Thymus (tissue), 11 donors: Measurements from ENCODE around the gene ASGR2. TPM values are rescaled to one million over a fixed set of nuclear protein-coding genes. Genes with fewer than 3 reads are reported as not detected.

ENCODE experiments used
- DNase-seq, 9 donors: peaks; one replicate each; pipeline ENCODE4 v3.0.0-alpha.2; 2013; ENCODE audit warnings: low spot score in 9 of 9, low read depth in 6 of 9, missing footprints in 1 of 9
- H3K27ac ChIP-seq, 2 donors: one replicate each; pipeline ENCODE4 v1.5.1; 2013; ENCODE audit warnings: control low read depth in 1 of 2, low read depth in 1 of 2, low read length in 1 of 2, mild to moderate bottlenecking in 1 of 2, moderate library complexity in 1 of 2
- H3K27me3 ChIP-seq, 2 donors: one replicate each; pipeline ENCODE4 v1.5.1; 2013; ENCODE audit warnings: low read length in 1 of 2; ENCODE audit not compliant: control insufficient read depth in 2 of 2, insufficient read depth in 1 of 2
- H3K36me3 ChIP-seq, 2 donors: one replicate each; pipeline ENCODE4 v1.5.1; 2013; ENCODE audit warnings: low read length in 1 of 2, mild to moderate bottlenecking in 1 of 2, moderate library complexity in 1 of 2; ENCODE audit not compliant: control insufficient read depth in 2 of 2, insufficient read depth in 2 of 2
- H3K4me1 ChIP-seq, 2 donors: one replicate each; pipeline ENCODE4 v1.5.1; 2013; ENCODE audit warnings: low read length in 2 of 2; ENCODE audit not compliant: control insufficient read depth in 2 of 2, insufficient read depth in 2 of 2
- H3K4me3 ChIP-seq, 2 donors: one replicate each; pipeline ENCODE4 v1.5.1; 2013; ENCODE audit warnings: low read length in 2 of 2, control low read depth in 1 of 2, mild to moderate bottlenecking in 1 of 2
- H3K9me3 ChIP-seq, 2 donors: one replicate each; pipeline ENCODE4 v1.5.1; 2013; ENCODE audit warnings: low read length in 1 of 2, mild to moderate bottlenecking in 1 of 2; ENCODE audit not compliant: control insufficient read depth in 2 of 2, insufficient read depth in 1 of 2
- WGBS: extraction: QIAGEN DNeasy Blood & Tissue Kit; methylation state at CpG from one replicate; pipeline ENCODE4 v1.1.7; 2013; 5-methylcytosine and 5-hydroxymethylcytosine counted together
- polyA plus RNA-seq: library from polyadenylated mRNA; stranded (reverse); fragments of 200-250 nt; gene quantifications from one replicate; pipeline ENCODE4 v1.2.3, GENCODE V29; 2013
- total RNA-seq: library from RNA; stranded (reverse); fragments of 120-200 nt; gene quantifications from one replicate; pipeline ENCODE4 v1.2.4, GENCODE V29; 2013
- donor health status: healthy.

Gene ASGR2
- total and polyA plus RNA-seq, 2 donors, result 0.85 to 4.7 TPM

DNA sequence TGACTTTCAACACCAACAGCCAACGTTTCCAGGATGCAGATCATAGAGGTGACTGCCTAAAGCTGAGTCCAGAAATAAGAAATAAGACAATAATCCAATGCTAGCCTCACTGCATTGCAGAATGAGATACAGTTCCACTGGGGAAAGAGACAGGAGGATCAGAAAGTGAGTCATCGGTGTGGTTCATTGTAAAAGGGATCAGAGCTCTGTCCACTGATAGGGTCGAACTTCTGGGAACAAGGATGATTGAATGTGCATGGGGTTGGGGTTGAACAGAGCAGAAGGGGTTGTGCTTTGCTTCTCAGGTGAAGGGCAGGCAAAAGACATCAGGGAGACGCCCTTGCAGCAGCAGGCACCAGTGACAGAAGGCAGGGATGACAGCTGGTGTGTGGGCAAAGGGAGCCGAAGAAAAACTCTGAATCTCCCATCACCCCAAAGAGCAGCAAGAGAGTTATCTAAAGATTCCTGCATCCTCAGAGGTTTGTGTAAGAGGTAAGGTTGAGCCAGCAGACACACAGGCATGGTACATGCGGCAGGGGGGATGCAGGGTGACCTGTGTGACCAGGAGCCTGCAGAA lies 51.0 kb downstream of the ASGR2 start:
- no peak overlapping the region for H3K4me3 ChIP-seq
- peaks cover 2 to 5% of the 10 kb centered on the region in 2 donors for H3K27me3 ChIP-seq
- 92% methylated on average over 6 of the region's 6 CpGs for WGBS
- no peaks in the 10 kb centered on the region for H3K4me1 ChIP-seq
- H3K36me3 ChIP-seq, result no peaks in the 10 kb centered on the region
- DNase-seq, result no peak
- no peaks in the 10 kb centered on the region for H3K9me3 ChIP-seq
- no peak overlapping the region for H3K27ac ChIP-seq

GRCh38 chr17:7060165-7060891 lies 54.3 kb downstream of the ASGR2 start:
- no peaks in the 10 kb centered on the region for H3K36me3 ChIP-seq
- no peaks in the 10 kb centered on the region for H3K9me3 ChIP-seq
- no peak overlapping the region for H3K4me3 ChIP-seq
- DNase-seq, result no peak
- WGBS, result 62% methylated on average over 6 of the region's 6 CpGs
- no peaks in the 10 kb centered on the region for H3K4me1 ChIP-seq
- H3K27me3 ChIP-seq, result peaks cover 2% of the 10 kb centered on the region in 2 donors
- no peak overlapping the region for H3K27ac ChIP-seq

DNA sequence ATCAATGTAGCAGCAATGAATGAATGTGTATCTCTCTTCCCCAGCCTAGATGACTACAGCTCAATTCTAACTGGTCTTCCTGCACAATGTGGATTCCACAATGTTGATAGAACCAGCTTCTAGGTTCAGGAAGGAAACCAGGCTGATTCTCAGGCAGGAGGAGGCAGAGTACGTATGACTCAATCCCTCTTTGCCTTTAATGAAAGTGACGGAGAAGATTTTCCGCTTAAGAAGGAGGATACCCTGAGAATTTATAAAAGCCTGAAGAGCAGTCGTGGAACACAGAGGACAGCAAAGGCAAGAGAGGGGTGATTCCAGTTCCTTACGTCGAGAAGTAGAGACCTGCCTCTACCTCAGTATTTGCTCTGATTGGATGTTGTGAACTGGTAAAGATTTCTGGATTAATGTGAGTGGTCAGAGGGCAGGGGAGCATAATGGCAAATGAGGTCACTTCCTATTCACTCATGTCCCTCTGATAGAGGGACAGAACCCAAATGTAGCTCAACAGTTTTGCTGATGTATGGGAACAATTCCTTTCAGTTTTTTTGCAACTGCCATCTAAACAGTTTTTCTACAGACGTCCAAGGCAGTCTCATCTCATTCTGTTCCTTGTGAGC lies 55.7 kb downstream of the ASGR2 start:
- no peaks in the 10 kb centered on the region for H3K36me3 ChIP-seq
- WGBS, result 88% methylated on average over 7 of the region's 7 CpGs
- H3K4me3 ChIP-seq, result no peak overlapping the region
- H3K4me1 ChIP-seq, result no peaks in the 10 kb centered on the region
- no peaks in the 10 kb centered on the region for H3K9me3 ChIP-seq
- H3K27me3 ChIP-seq, result peaks cover 0 to under 1% of the 10 kb centered on the region in 2 donors
- H3K27ac ChIP-seq, result no peak overlapping the region
- DNase-seq, result no peak

- no peaks in the 10 kb centered on the region for H3K9me3 ChIP-seq
- 92% methylated on average over 4 of the region's 4 CpGs for WGBS
Measured at GRCh38 chr17:7056386-7056785, 58.2 kb downstream of the ASGR2 start.

More at GRCh38 chr17:7056386-7056785, 58.2 kb downstream of the ASGR2 start:
- Histone ChIP-seq H3K4me3 (no peak overlapping the region), H3K36me3 (no peaks in the 10 kb centered on the region), H3K27ac (no peak overlapping the region), H3K4me1 (no peaks in the 10 kb centered on the region), H3K27me3 (peaks cover 0 to 2% of the 10 kb centered on the region in 2 donors)
- no peak for DNase-seq

Other genes with a start within 250 kb of the ASGR2 start
- gene ALOX12, start 118.8 kb downstream of the ASGR2 start, total RNA-seq, result under 0.01 TPM
- gene ALOX12, start 118.8 kb downstream of the ASGR2 start, polyA plus RNA-seq, result 0.32 TPM
- 95.2 TPM for gene RNASEK, start 102.2 kb downstream of the ASGR2 start, total RNA-seq
- 368 TPM for gene RNASEK, start 102.2 kb downstream of the ASGR2 start, polyA plus RNA-seq
- gene BCL6B, start 91.8 kb downstream of the ASGR2 start, total RNA-seq, result 3.4 TPM
- 2.4 TPM for gene BCL6B, start 91.8 kb downstream of the ASGR2 start, polyA plus RNA-seq
- gene SLC16A13, start 78.8 kb downstream of the ASGR2 start, total RNA-seq, result 0.42 TPM
- gene SLC16A13, start 78.8 kb downstream of the ASGR2 start, polyA plus RNA-seq, result 2.5 TPM
- 0.52 TPM for gene SLC16A11, start 70.7 kb downstream of the ASGR2 start, total RNA-seq
- 7.4 TPM for gene SLC16A11, start 70.7 kb downstream of the ASGR2 start, polyA plus RNA-seq
- gene CLEC10A, start 34.6 kb downstream of the ASGR2 start, total RNA-seq, result 8.6 TPM
- 11.2 TPM for gene CLEC10A, start 34.6 kb downstream of the ASGR2 start, polyA plus RNA-seq
- gene ASGR1, start 64.5 kb upstream of the ASGR2 start, total RNA-seq, result 0.90 TPM
- 3.3 TPM for gene ASGR1, start 64.5 kb upstream of the ASGR2 start, polyA plus RNA-seq
- gene DLG4, start 105.0 kb upstream of the ASGR2 start, total RNA-seq, result 8.5 TPM
- 15.1 TPM for gene DLG4, start 105.0 kb upstream of the ASGR2 start, polyA plus RNA-seq
- 221 TPM for gene ACADVL, start 105.1 kb upstream of the ASGR2 start, total RNA-seq
- gene ACADVL, start 105.1 kb upstream of the ASGR2 start, polyA plus RNA-seq, result 990 TPM
- 21.8 TPM for gene DVL2, start 119.7 kb upstream of the ASGR2 start, total RNA-seq
- gene DVL2, start 119.7 kb upstream of the ASGR2 start, polyA plus RNA-seq, result 26.6 TPM
- 51.6 TPM for gene PHF23, start 124.6 kb upstream of the ASGR2 start, total RNA-seq
- 47.5 TPM for gene PHF23, start 124.6 kb upstream of the ASGR2 start, polyA plus RNA-seq
- 245 TPM for gene GABARAP, start 127.6 kb upstream of the ASGR2 start, total RNA-seq
- 846 TPM for gene GABARAP, start 127.6 kb upstream of the ASGR2 start, polyA plus RNA-seq
- gene CTDNEP1, start 136.9 kb upstream of the ASGR2 start, total RNA-seq, result 19.5 TPM
- 79.7 TPM for gene CTDNEP1, start 136.9 kb upstream of the ASGR2 start, polyA plus RNA-seq
- gene ELP5, start 137.4 kb upstream of the ASGR2 start, total RNA-seq, result 50.7 TPM
- gene ELP5, start 137.4 kb upstream of the ASGR2 start, polyA plus RNA-seq, result 35.9 TPM
- 6.3 TPM for gene CLDN7, start 147.7 kb upstream of the ASGR2 start, total RNA-seq
- 34.9 TPM for gene CLDN7, start 147.7 kb upstream of the ASGR2 start, polyA plus RNA-seq
- 0.19 TPM for gene SLC2A4, start 166.9 kb upstream of the ASGR2 start, total RNA-seq
- gene SLC2A4, start 166.9 kb upstream of the ASGR2 start, polyA plus RNA-seq, result 1.2 TPM
- 0.66 TPM for gene YBX2, start 179.8 kb upstream of the ASGR2 start, total RNA-seq
- gene YBX2, start 179.8 kb upstream of the ASGR2 start, polyA plus RNA-seq, result 0.48 TPM
- 305 TPM for gene EIF5A, start 192.8 kb upstream of the ASGR2 start, total RNA-seq
- gene EIF5A, start 192.8 kb upstream of the ASGR2 start, polyA plus RNA-seq, result 324 TPM
- gene GPS2, start 200.5 kb upstream of the ASGR2 start, total RNA-seq, result 49.2 TPM
- gene GPS2, start 200.5 kb upstream of the ASGR2 start, polyA plus RNA-seq, result 71.3 TPM
- 12.3 TPM for gene NEURL4, start 214.5 kb upstream of the ASGR2 start, total RNA-seq
- 39.6 TPM for gene NEURL4, start 214.5 kb upstream of the ASGR2 start, polyA plus RNA-seq
- 167 TPM for gene ACAP1, start 221.7 kb upstream of the ASGR2 start, total RNA-seq
- gene ACAP1, start 221.7 kb upstream of the ASGR2 start, polyA plus RNA-seq, result 364 TPM
- gene KCTD11, start 237.3 kb upstream of the ASGR2 start, total RNA-seq, result 3.0 TPM
- gene KCTD11, start 237.3 kb upstream of the ASGR2 start, polyA plus RNA-seq, result 9.9 TPM
- not detected for gene TMEM95, start 240.3 kb upstream of the ASGR2 start, total RNA-seq
- 0.05 TPM for gene TMEM95, start 240.3 kb upstream of the ASGR2 start, polyA plus RNA-seq